MCF 10A (cell line): ENCODE results near the gene RANBP3L. TPM values are rescaled to one million over a fixed set of nuclear protein-coding genes. Genes with fewer than 3 reads are reported as not detected.
"Not testable (repeated sequence)": the region's sequence is repeated elsewhere in the genome, so short reads cannot be mapped to it uniquely, and the experiment has no call there.

Experiments used
- BruUV-seq: library from RNA; stranded (reverse); fragments of 400-500 nt; replicated peaks from 2 replicates; lab custom pipeline; 2021; lab: Mats Ljungman, UMichigan
- CTCF ChIA-PET: fragments of 300-600 bp; sonication (Branson Sonifier 250); formaldehyde crosslinking; extraction: SDS; loops from one replicate; lab custom pipeline; 2021; ENCODE audit warnings: antibody characterized with exemption, inconsistent platforms; lab: Yijun Ruan, JAX
- POLR2A ChIA-PET: fragments of 300-600, 350-650 bp; sonication (Branson Sonifier 250); formaldehyde crosslinking; extraction: SDS; loops from one replicate; lab custom pipeline; 2020; ENCODE audit warnings: antibody characterized with exemption, inconsistent platforms; lab: Yijun Ruan, JAX
- DNase-seq: peaks from one replicate; pipeline ENCODE4 v3.0.0-alpha.2; 2018; ENCODE audit not compliant: unreplicated experiment
- H3K27ac Mint-ChIP-seq: one replicate; pipeline ENCODE4 v1.8.0; 2022; ENCODE audit warnings: mild to moderate bottlenecking, low read depth, mixed read lengths; ENCODE audit not compliant: unreplicated experiment
- H3K27me3 Mint-ChIP-seq: one replicate; pipeline ENCODE4 v1.8.0; 2022; ENCODE audit warnings: mixed read lengths; ENCODE audit not compliant: insufficient read depth, unreplicated experiment
- H3K36me3 Mint-ChIP-seq: one replicate; pipeline ENCODE4 v1.8.0; 2022; ENCODE audit warnings: mild to moderate bottlenecking, moderate library complexity, mixed read lengths; ENCODE audit not compliant: insufficient read depth, unreplicated experiment
- H3K4me1 Mint-ChIP-seq: one replicate; pipeline ENCODE4 v1.8.0; 2022; ENCODE audit warnings: mixed read lengths; ENCODE audit not compliant: insufficient read depth, unreplicated experiment
- H3K4me3 Mint-ChIP-seq: one replicate; pipeline ENCODE4 v1.8.0; 2022; ENCODE audit warnings: mild to moderate bottlenecking, moderate library complexity, mixed read lengths; ENCODE audit not compliant: unreplicated experiment
- H3K9me3 Mint-ChIP-seq: one replicate; pipeline ENCODE4 v1.8.0; 2022; ENCODE audit warnings: mixed read lengths; ENCODE audit not compliant: unreplicated experiment
- CTCF ChIP-seq: fragments of 200-600 bp; IDR thresholded peaks from one replicate; pipeline ENCODE4 v1.8.0; 2022; ENCODE audit warnings: antibody characterized with exemption, mild to moderate bottlenecking; ENCODE audit not compliant: unreplicated experiment
- intact Hi-C: fragments of 100-400 bp; cut with micrococcal nuclease; formaldehyde crosslinking; loops from 2 replicates; pipeline ENCODE4 v1.14.1; 2022
- total RNA-seq: library from RNA; stranded (reverse); gene quantifications from 2 replicates; pipeline ENCODE4 v1.2.3, GENCODE V29; 2022

Gene RANBP3L
- total RNA-seq, 1 experiment from 2014 or later, result not detected

GRCh38 chr5:36199620-36200019, 102.1 kb downstream of the RANBP3L start:
- Mint-ChIP-seq H3K27me3 (no peaks in the 10 kb centered on the region), H3K9me3 (no peaks in the 10 kb centered on the region), H3K4me1 (peaks cover 6% of the 10 kb centered on the region), H3K27ac (no peak overlapping the region), H3K4me3 (no peak overlapping the region), H3K36me3 (peaks cover 45% of the 10 kb centered on the region)
- CTCF ChIA-PET, result interaction anchor here (0.5 to 2.3 kb wide), 4 partner anchors 20 to 42 kb away, joined by 3 to 15 read pairs (median 4); partner anchors contain the start of gene NADK2
- no peak for DNase-seq
- POLR2A ChIA-PET, result no interaction called here
- BruUV-seq, result no TSS peak
- no peak for TF ChIP-seq CTCF
- intact Hi-C loops, result no loop called here

DNA sequence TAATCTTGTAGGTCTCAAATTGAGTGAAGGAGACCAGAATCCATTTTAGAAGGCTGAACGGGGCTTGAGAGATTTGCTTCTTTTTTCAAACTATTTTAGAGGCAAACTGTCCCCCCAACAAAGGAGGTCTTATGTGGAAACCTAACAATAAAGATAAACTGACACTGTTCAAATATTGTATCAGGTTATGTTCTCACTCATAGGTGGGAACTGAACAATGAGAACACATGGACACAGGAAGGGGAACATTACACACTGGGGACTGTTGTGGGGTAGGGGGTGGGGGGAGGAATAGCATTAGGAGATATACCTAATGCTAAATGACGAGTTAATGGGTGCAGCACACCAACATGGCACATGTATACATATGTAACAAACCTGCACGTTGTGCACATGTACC, 102.9 kb downstream of the RANBP3L start:
- H3K27me3 Mint-ChIP-seq, H3K4me1 Mint-ChIP-seq, H3K4me3 Mint-ChIP-seq, DNase-seq, H3K9me3 Mint-ChIP-seq, intact Hi-C loops, BruUV-seq, H3K27ac Mint-ChIP-seq, POLR2A ChIA-PET: not testable (repeated sequence)
- CTCF ChIA-PET, result interaction anchor here (0.6 to 2.3 kb wide), 3 partner anchors 21 to 113 kb away, joined by 4 to 15 read pairs (median 5); partner anchors contain the start of gene NADK2
- H3K36me3 Mint-ChIP-seq, result peaks cover 47% of the 10 kb centered on the region

Other genes with a start within 250 kb of the RANBP3L start
- not detected in 2 replicates for gene UGT3A2, start 235.0 kb downstream of the RANBP3L start, total RNA-seq
- 7.9 and 9.6 TPM in 2 replicates for gene LMBRD2, start 150.0 kb downstream of the RANBP3L start, total RNA-seq
- gene SKP2, start 149.8 kb downstream of the RANBP3L start, total RNA-seq, result 19.3 and 21.7 TPM in 2 replicates
- 36.2 and 37.1 TPM in 2 replicates for gene NADK2, start 60.0 kb downstream of the RANBP3L start, total RNA-seq